ENCODE measurements around the gene PEX26. TPM values are rescaled to one million over a fixed set of nuclear protein-coding genes. Genes with fewer than 3 reads are reported as not detected.
A peak's percentile ranks its signal among the peaks of the same experiment; 100 is the strongest.

PEX26 gene
- total RNA-seq, 1 experiment from 2014 or later, result 46.1 TPM

DNA sequence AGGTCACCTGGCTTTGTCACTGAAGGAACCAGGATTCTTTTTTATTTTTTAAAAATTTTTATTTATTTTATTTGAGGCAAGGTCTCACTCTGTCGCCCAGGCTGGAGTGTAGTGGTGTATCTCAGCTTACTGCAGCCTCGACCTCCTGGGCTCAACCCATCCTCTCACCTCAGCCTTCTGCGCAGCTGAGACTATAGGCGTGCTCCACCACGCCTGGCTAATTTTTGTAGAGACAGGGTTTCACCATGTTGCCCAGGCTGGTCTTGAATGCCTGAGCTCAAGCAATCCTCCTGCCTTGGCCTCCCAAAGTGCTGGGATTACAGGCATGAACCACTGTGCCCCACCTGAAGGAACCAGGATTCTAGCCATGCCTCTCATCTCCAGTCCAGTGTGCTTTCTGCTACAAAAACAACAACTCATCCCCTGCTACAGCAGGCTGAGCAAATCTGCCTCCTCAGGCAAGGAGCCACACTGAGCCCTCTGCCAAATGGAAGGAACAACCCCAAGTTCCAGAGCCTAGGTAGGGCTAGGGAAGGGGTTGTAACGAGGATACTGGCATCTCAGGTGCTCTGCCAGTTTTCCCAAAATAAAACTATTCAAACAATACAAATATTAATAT is 2.6 kb upstream of the PEX26 start:
- Mint-ChIP-seq H3K9me3 (ENCODE audit: low read depth, unreplicated experiment) (no peaks in the 10 kb centered on the region), H3K4me1 (ENCODE audit: low read depth, unreplicated experiment) (peaks cover 52% of the 10 kb centered on the region), H3K4me3 (ENCODE audit: low read depth, unreplicated experiment) (no peak overlapping the region), H3K27ac (ENCODE audit: unreplicated experiment) (no peak overlapping the region), H3K36me3 (ENCODE audit: insufficient read depth, unreplicated experiment) (peaks cover 32% of the 10 kb centered on the region), H3K27me3 (ENCODE audit: unreplicated experiment) (no peaks in the 10 kb centered on the region)
- intact Hi-C loops (cut with micrococcal nuclease; ENCODE audit: unreplicated experiment), result loop anchor here (5.0 to 10.0 kb wide), 3 partner anchors 43 to 180 kb away; no protein-coding TSS in a partner anchor
- DNase-seq, result no peak
- BruUV-seq (replicated peaks), result no TSS peak
- CTCF ChIA-PET, result interaction anchor here (1.0 to 3.1 kb wide), 16 partner anchors 10 to 1001 kb away, joined by 3 to 44 read pairs (median 6); partner anchors contain the start of gene MICAL3
- TF ChIP-seq, protein P1, sequence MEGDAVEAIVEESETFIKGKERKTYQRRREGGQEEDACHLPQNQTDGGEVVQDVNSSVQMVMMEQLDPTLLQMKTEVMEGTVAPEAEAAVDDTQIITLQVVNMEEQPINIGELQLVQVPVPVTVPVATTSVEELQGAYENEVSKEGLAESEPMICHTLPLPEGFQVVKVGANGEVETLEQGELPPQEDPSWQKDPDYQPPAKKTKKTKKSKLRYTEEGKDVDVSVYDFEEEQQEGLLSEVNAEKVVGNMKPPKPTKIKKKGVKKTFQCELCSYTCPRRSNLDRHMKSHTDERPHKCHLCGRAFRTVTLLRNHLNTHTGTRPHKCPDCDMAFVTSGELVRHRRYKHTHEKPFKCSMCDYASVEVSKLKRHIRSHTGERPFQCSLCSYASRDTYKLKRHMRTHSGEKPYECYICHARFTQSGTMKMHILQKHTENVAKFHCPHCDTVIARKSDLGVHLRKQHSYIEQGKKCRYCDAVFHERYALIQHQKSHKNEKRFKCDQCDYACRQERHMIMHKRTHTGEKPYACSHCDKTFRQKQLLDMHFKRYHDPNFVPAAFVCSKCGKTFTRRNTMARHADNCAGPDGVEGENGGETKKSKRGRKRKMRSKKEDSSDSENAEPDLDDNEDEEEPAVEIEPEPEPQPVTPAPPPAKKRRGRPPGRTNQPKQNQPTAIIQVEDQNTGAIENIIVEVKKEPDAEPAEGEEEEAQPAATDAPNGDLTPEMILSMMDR (IDR thresholded peaks at IDR 0.05; ENCODE audit: unreplicated experiment), result no peak

DNA sequence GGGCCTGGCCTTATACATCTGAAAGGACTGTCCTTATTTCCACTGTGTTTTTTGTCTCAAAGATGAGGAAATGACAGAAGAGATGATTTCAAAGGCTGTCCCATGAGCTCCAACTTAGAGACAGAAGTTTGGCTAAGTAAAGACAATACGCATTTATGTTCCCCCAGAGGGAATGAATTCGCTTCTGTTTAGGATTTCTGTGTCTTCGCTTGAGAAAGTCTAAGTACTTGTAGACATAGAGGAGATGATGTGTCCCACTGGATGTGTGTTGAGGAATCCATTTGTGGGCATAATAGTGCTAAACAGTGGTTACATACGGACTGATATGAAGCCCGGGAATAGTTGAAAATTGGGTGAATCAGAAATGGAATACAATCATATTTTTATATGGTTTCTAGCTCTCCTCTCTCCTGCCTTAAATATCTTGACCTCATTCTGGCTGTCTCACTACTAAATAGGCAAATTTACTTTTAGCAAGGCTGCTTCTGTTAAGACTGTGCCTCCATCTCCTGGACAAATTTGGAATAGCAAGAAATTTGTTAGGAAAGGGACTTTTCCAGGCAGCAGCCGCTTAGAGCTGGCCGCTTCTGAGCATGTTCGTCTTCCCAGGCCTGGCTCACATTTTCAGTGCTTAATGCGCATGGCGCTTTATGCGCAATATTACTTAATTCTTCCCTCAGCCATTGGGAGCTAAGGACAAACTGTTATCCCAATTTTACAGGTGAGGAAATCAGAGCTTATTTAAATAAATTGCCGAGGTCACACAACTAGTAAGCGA is 1.9 kb upstream of the PEX26 start:
- no TSS peak for BruUV-seq (replicated peaks)
- Mint-ChIP-seq H3K4me1 (ENCODE audit: low read depth, unreplicated experiment) (peaks cover 47% of the 10 kb centered on the region), H3K9me3 (ENCODE audit: low read depth, unreplicated experiment) (peaks cover 2% of the 10 kb centered on the region), H3K27ac (ENCODE audit: unreplicated experiment) (no peak overlapping the region), H3K4me3 (ENCODE audit: low read depth, unreplicated experiment) (peak overlapping the region; percentile 98), H3K27me3 (ENCODE audit: unreplicated experiment) (no peaks in the 10 kb centered on the region), H3K36me3 (ENCODE audit: insufficient read depth, unreplicated experiment) (peaks cover 39% of the 10 kb centered on the region)
- peak; percentile 77 for DNase-seq
- intact Hi-C loops (cut with micrococcal nuclease; ENCODE audit: unreplicated experiment), result loop anchor here (1.0 to 10.0 kb wide), 5 partner anchors 44 to 246 kb away; no protein-coding TSS in a partner anchor
- TF ChIP-seq, protein P1 (IDR thresholded peaks at IDR 0.05; ENCODE audit: unreplicated experiment), result peak; percentile 83
- CTCF ChIA-PET, result interaction anchor here (0.6 to 3.1 kb wide), 29 partner anchors 11 to 1001 kb away, joined by 3 to 44 read pairs (median 4); partner anchors contain the start of gene MICAL3

DNA sequence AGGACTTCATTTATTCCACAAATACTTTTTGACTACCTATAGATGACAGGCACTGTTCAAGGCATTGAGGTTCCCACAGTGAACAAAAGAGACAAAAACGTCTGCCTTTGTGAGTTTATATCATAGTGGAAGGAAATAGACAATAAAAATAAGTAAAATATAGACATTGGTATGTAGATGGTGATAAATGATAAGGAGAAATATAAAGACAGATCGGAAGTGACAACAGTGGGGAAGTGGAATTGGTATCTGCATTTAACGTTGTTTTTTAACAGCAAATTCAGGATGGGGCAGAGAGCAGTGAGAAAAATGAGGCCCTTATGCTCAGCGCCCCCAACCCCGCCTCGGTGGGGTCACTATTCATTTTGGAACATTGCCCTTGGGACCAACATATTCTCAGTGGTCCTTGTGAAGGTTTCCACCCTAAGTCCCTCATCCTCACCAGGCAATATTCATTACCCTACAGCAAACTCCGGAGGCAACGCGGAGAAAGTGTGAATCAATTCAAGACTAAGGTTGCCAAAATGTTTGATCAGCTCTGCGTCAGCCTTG is 627 bp upstream of the PEX26 start:
- H3K9me3 Mint-ChIP-seq (ENCODE audit: low read depth, unreplicated experiment), result peaks cover 2% of the 10 kb centered on the region

More for the DNA sequence above, 627 bp upstream of the PEX26 start:
- Mint-ChIP-seq H3K4me1 (ENCODE audit: low read depth, unreplicated experiment) (peaks cover 34% of the 10 kb centered on the region), H3K36me3 (ENCODE audit: insufficient read depth, unreplicated experiment) (peaks cover 51% of the 10 kb centered on the region), H3K27ac (ENCODE audit: unreplicated experiment) (peak overlapping the region; percentile 92), H3K4me3 (ENCODE audit: low read depth, unreplicated experiment) (peak overlapping the region; percentile 98), H3K27me3 (ENCODE audit: unreplicated experiment) (no peaks in the 10 kb centered on the region)
- intact Hi-C loops (cut with micrococcal nuclease; ENCODE audit: unreplicated experiment), result loop anchor here (2.0 to 10.0 kb wide), 4 partner anchors 45 to 182 kb away; no protein-coding TSS in a partner anchor
- TF ChIP-seq, protein P1 (IDR thresholded peaks at IDR 0.05; ENCODE audit: unreplicated experiment), result no peak
- TSS peak; percentile 85 for BruUV-seq (replicated peaks)
- CTCF ChIA-PET, result interaction anchor here (0.7 to 3.1 kb wide), 9 partner anchors 10 to 292 kb away, joined by 3 to 44 read pairs (median 5); partner anchors contain the start of gene MICAL3
- DNase-seq, result no peak

Data from Calu3 (cell line).